Adrenal gland (tissue), 12 donors: Measurements from ENCODE around the gene RPL19. TPM values are rescaled to one million over a fixed set of nuclear protein-coding genes. Genes with fewer than 3 reads are reported as not detected.
A peak's percentile ranks its signal among the peaks of the same experiment; 100 is the strongest.
"Not testable (repeated sequence)": the region's sequence is repeated elsewhere in the genome, so short reads cannot be mapped to it uniquely, and the experiment has no call there.

Source experiments
- DNase-seq, 7 donors: peaks; one replicate each; pipeline ENCODE4 v3.0.0-alpha.2; 2019 to 2020
- H3K27ac ChIP-seq, 5 donors: fragments of 200-600 bp; sonication (generic) in 4 of 5; 1 replicate in 3 of 5; 2 replicates in 2 of 5; pipeline versions ENCODE4 v1.5.1 to v1.8.0; 2016 to 2020; ENCODE audit warnings: mild to moderate bottlenecking in 1 of 5
- H3K27me3 ChIP-seq: fragments of 200-600 bp; 2 replicates; pipeline ENCODE4 v1.8.0; 2021
- H3K36me3 ChIP-seq, 2 donors: fragments of 200-600 bp; replicated peaks in 1 of 2; 1 replicate in 1 of 2; 2 replicates in 1 of 2; pipeline versions ENCODE4 v1.5.1 to v1.8.0; 2018 to 2022
- H3K4me1 ChIP-seq, 2 donors: fragments of 200-600 bp; replicated peaks in 1 of 2; 1 replicate in 1 of 2; 2 replicates in 1 of 2; pipeline versions ENCODE4 v1.5.1 to v1.8.0; 2018 to 2021
- H3K4me3 ChIP-seq, 4 donors: fragments of 200-600 bp; sonication (generic) in 3 of 4; one replicate each; pipeline ENCODE4 v1.5.1; 2016 to 2018
- H3K9me3 ChIP-seq, 3 donors: fragments of 200-600 bp; sonication (generic) in 1 of 3; replicated peaks in 1 of 3; 1 replicate in 2 of 3; 2 replicates in 1 of 3; pipeline versions ENCODE4 v1.5.1 to v1.8.0; 2016 to 2021
- POLR2A ChIP-seq, 2 donors: fragments of 450-650 bp; IDR thresholded peaks; one replicate each; pipeline ENCODE4 v1.6.1; 2017; ENCODE audit warnings: antibody characterized with exemption in 2 of 2, mild to moderate bottlenecking in 2 of 2, moderate library complexity in 1 of 2
- WGBS, 4 donors: extraction: QIAGEN DNeasy Blood & Tissue Kit in 2 of 4; methylation state at CpG; one replicate each; pipeline versions ENCODE4 v1.1.5 to v1.1.7; 2013 to 2017; 5-methylcytosine and 5-hydroxymethylcytosine counted together
- intact Hi-C, 2 donors: fragments of 100-400 bp; cut with DNase I; formaldehyde crosslinking; loops; one replicate each; pipeline versions ENCODE4 v1.14.1 to v1.15.0; 2022 to 2023
- polyA plus RNA-seq, 3 donors: library from polyadenylated mRNA; stranded (reverse); fragments of 200-250 nt in 2 of 3; fragments of 350-450 nt in 1 of 3; fragmentation: Illumina TruSeq in 1 of 3; extraction: RNeasy Lipid Tissue Mini Kit (QIAGEN cat#74804) in 1 of 3; gene quantifications; one replicate each; pipeline ENCODE4 v1.2.3, GENCODE V29; 2013 to 2014
- total RNA-seq, 9 donors: library from RNA; depleted of rRNA in 4 of 9; stranded (reverse); fragments of >200 nt in 4 of 9; fragments of 120-200 nt in 1 of 9; fragmentation: NEBNext Ultra II Directional in 1 of 9; extraction: Animal tissue kit (Norgen Biotek cat#: 25700) in 1 of 9; gene quantifications; one replicate each; pipeline versions ENCODE4 v1.1.0 to v1.2.4, GENCODE V29; 2013 to 2023
- TF ChIP-seq, protein P1 (sequence below), 6 experiments: fragments of 450-650 bp in 4 of 6; fragments of 200-600 bp in 2 of 6; sonication (generic) in 1 of 6; IDR thresholded peaks; 1 replicate in 5 of 6; 2 replicates in 1 of 6; pipeline versions ENCODE4 v1.5.1 to v1.8.0; 2016 to 2021; ENCODE audit warnings: antibody characterized with exemption in 6 of 6, mild to moderate bottlenecking in 2 of 6, moderate library complexity in 1 of 6
- donor health status: healthy with polysubstance abuse.
- donor health status: Bipolar disorder and iron deficiency.
- donor health status: DM: yes; HTN: yes; CAD: no.
- donor health status: DM: no; HTN: no; CAD: no.
- donor health status: DM: no; HTN: no; CAD: no.
- donor health status: DM: yes; HTN: yes; CAD: no.

Gene RPL19
- total and polyA plus RNA-seq, 12 donors = 1,513 to 4,908 (median 2,461) TPM

DNA sequence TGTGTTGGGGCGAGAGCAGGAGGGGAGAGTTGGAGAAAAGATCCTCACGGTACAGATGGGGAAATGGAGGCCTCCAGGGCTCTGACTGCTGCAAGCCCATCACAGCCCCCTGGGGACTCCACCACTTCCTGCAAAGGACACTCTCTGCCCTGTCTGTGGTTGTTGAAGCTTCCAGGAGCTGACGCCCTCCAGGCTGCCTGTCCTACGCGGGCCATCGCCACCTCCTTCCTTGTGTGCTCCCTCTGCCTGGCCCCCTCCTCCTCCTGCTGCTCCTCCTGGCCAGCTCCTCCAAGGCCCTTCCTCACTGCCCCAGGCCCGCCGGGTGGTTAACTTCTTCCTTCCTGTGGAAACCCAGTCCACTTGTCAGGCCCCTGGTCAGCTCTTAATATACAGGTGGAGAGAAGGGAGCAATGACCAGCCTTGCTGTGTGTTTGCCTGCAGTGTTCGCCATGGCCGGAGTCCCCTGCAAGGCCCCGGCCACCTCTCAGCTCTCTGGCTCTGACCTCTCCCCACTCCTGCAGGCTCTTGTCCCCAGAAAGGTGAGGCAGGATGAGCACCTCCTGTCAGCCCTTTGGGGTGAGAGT lies 44.0 kb downstream of the RPL19 start:
- TF ChIP-seq, protein P1, sequence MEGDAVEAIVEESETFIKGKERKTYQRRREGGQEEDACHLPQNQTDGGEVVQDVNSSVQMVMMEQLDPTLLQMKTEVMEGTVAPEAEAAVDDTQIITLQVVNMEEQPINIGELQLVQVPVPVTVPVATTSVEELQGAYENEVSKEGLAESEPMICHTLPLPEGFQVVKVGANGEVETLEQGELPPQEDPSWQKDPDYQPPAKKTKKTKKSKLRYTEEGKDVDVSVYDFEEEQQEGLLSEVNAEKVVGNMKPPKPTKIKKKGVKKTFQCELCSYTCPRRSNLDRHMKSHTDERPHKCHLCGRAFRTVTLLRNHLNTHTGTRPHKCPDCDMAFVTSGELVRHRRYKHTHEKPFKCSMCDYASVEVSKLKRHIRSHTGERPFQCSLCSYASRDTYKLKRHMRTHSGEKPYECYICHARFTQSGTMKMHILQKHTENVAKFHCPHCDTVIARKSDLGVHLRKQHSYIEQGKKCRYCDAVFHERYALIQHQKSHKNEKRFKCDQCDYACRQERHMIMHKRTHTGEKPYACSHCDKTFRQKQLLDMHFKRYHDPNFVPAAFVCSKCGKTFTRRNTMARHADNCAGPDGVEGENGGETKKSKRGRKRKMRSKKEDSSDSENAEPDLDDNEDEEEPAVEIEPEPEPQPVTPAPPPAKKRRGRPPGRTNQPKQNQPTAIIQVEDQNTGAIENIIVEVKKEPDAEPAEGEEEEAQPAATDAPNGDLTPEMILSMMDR (IDR thresholded peaks at IDR 0.05) = no peak
- no peak for TF ChIP-seq POLR2A (IDR thresholded peaks at IDR 0.05)
- DNase-seq = no peak
- intact Hi-C loops = loop anchor here (5.0 kb wide), 1 partner anchor 37 kb away; no protein-coding TSS in a partner anchor
- Histone ChIP-seq H3K36me3 (no peaks in the 10 kb centered on the region), H3K27ac (no peak overlapping the region), H3K27me3 (no peaks in the 10 kb centered on the region), H3K9me3 (no peaks in the 10 kb centered on the region), H3K4me3 (no peak overlapping the region), H3K4me1 (no peaks in the 10 kb centered on the region)
- WGBS, 4 donors = 39 to 50% (median 48%) methylated on average over 9 to 11 of the region's 11 CpGs

DNA sequence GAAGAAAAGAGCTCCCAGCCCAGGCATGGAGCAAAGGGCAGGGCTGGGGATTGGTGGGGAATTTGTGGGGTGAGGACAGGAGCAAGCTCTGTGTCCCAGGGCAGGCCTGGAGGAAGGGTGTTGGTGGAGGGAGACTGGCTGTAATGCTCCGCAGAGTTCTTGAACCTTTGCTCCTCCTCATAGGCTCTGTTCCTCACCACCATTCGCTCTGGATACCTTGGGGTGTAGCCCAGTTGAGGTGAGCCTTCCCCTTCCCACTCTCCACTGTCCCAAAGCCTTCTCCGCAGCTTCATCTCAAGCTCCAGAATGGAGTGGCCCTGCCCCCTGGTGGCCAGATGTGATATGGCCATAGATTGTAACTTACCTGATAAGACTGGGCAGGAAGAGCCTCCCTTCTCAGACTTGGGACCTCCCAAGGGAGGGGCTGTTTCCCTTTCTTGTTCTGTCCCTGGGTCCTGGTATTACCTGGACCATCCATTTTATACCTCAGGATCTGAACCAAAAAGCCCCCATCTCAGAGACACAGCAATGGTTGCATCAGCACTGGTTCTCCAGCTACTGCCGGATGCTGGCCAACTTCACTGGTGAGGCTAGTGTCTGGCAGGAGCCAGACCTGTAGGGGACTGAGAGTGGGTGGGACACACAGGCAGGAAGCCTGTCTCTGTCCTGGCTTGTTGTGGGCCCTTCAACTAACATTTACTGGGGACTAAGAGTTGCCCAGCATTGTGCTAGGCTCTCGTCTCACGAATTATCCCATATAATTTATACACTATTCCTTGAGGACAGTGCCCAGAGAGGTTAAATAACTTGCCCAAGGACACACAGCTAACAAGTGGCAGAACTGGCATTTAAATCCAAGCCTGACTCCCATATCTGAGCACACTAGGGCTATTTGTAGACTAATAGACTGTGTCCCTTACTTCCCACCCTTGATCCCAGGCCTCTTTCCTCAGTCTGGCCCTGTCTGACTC lies 44.8 kb downstream of the RPL19 start:
- no peaks in the 10 kb centered on the region for H3K36me3 ChIP-seq
- 30 to 40% (median 35%) methylated on average over 6 of the region's 6 CpGs for WGBS, 4 donors
- peak; percentile 80 to 96 (median 90) for DNase-seq

DNA sequence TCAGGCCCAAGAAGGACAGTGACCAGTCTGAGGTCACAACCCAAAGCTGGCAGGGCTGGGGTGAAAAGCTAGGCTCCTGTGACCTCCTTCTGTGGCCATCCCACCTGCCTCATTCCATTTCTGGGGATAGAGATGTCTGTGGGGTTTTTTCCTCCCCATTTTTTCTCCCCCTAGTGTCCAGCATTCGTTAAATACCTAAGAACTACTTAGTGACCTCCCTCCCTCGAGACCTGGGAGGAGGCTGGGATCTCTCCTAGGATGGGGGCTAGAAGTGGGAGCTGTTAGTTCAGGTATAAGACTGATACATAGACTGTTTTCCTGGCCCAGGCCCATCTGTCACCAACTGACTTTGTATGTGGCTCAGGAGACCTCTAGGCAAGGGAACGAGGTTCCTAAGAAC lies 46.2 kb downstream of the RPL19 start:
- Histone ChIP-seq H3K4me3 (no peak overlapping the region), H3K27me3 (no peaks in the 10 kb centered on the region), H3K9me3 (no peaks in the 10 kb centered on the region), H3K4me1 (no peaks in the 10 kb centered on the region), H3K27ac (no peak overlapping the region), H3K36me3 (no peaks in the 10 kb centered on the region)
- 38 to 48% (median 43%) methylated on average over 3 of the region's 3 CpGs for WGBS, 4 donors
- no peak for DNase-seq
- intact Hi-C loops = no loop called here
- TF ChIP-seq, protein P1 (IDR thresholded peaks at IDR 0.05) = no peak
- no peak for TF ChIP-seq POLR2A (IDR thresholded peaks at IDR 0.05)

More for the DNA sequence above, 44.8 kb downstream of the RPL19 start:
- Histone ChIP-seq H3K27me3 (no peaks in the 10 kb centered on the region), H3K27ac (no peak overlapping the region), H3K9me3 (no peaks in the 10 kb centered on the region), H3K4me3 (no peak overlapping the region), H3K4me1 (no peaks in the 10 kb centered on the region)
- TF ChIP-seq, protein P1 (IDR thresholded peaks at IDR 0.05) = peak; percentile 87 to 98 (median 93)
- no peak for TF ChIP-seq POLR2A (IDR thresholded peaks at IDR 0.05)
- intact Hi-C loops = loop anchor here (5.0 kb wide), 1 partner anchor 38 kb away; no protein-coding TSS in a partner anchor

DNA sequence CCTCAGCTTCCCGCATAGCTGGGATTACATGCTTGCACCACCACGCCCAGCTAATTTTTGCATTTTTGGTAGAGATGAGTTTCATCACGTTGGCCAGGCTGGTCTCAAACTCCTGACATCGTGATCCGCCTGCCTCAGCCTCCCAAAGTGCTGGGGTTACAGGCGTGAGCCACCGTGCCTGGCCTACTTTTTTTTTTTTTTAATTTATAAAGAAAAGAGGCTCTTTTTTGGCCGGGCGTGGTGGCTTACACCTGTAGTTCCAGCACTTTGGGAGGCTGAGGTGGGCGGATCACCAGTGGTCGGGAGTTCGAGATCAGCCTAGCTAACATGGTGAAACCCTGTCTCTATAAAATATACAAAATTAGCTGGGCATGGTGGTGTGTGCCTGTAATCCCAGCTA lies 50.0 kb downstream of the RPL19 start:
- H3K27ac ChIP-seq, intact Hi-C loops, H3K4me1 ChIP-seq, H3K4me3 ChIP-seq, H3K27me3 ChIP-seq, DNase-seq, H3K9me3 ChIP-seq: not testable (repeated sequence)
- H3K36me3 ChIP-seq = peaks cover 0 to 19% of the 10 kb centered on the region in 2 donors
- 96 to 97% (median 96%) methylated on average over 12 of the region's 12 CpGs for WGBS, 4 donors
